Heart left ventricle (tissue), 16 donors: ENCODE measurements around the gene SPPL3. TPM values are rescaled to one million over a fixed set of nuclear protein-coding genes. Genes with fewer than 3 reads are reported as not detected.
A peak's percentile ranks its signal among the peaks of the same experiment; 100 is the strongest.

Experiments
- ATAC-seq, 4 donors: fragments of 200-7000 bp; cut with Tn5 transposase; one replicate each; pipeline ENCODE4 v1.9.1; 2020 to 2022; ENCODE audit warnings: moderate library complexity in 4 of 4, mild to moderate bottlenecking in 3 of 4, moderate number of reproducible peaks in 1 of 4
- DNase-seq, 5 donors: peaks; one replicate each; pipeline ENCODE4 v3.0.0-alpha.2; 2020
- H3K27ac ChIP-seq, 12 donors: fragments of 200-600 bp; sonication (generic) in 4 of 12; one replicate each; pipeline versions ENCODE4 v1.5.0 to v1.8.0; 2016 to 2022; ENCODE audit warnings: mild to moderate bottlenecking in 2 of 12
- H3K27me3 ChIP-seq, 9 donors: fragments of 200-600 bp; sonication (generic) in 2 of 9; one replicate each; pipeline versions ENCODE4 v1.5.1 to v1.8.0; 2016 to 2022; ENCODE audit warnings: mild to moderate bottlenecking in 3 of 9
- H3K36me3 ChIP-seq, 9 donors: fragments of 200-600 bp; sonication (generic) in 2 of 9; one replicate each; pipeline versions ENCODE4 v1.5.0 to v1.8.0; 2018 to 2022; ENCODE audit warnings: mild to moderate bottlenecking in 2 of 9
- H3K4me1 ChIP-seq, 12 donors: fragments of 200-600 bp; sonication (generic) in 4 of 12; one replicate each; pipeline versions ENCODE4 v1.5.0 to v1.8.0; 2016 to 2022; ENCODE audit warnings: mild to moderate bottlenecking in 3 of 12
- H3K4me3 ChIP-seq, 12 donors: fragments of 200-600 bp; sonication (generic) in 4 of 12; one replicate each; pipeline versions ENCODE4 v1.5.0 to v1.8.0; 2017 to 2022; ENCODE audit warnings: mild to moderate bottlenecking in 9 of 12, moderate library complexity in 4 of 12
- H3K9me3 ChIP-seq, 12 donors: fragments of 200-600 bp; sonication (generic) in 4 of 12; one replicate each; pipeline versions ENCODE4 v1.5.0 to v1.8.0; 2016 to 2022; ENCODE audit warnings: mild to moderate bottlenecking in 1 of 12
- POLR2A ChIP-seq, 2 donors: fragments of 450-650 bp; IDR thresholded peaks; one replicate each; pipeline ENCODE4 v1.6.1; 2017; ENCODE audit warnings: antibody characterized with exemption in 2 of 2, mild to moderate bottlenecking in 2 of 2, moderate library complexity in 2 of 2
- WGBS, 4 donors: extraction: QIAGEN DNeasy Blood & Tissue Kit in 2 of 4; methylation state at CpG; one replicate each; pipeline versions ENCODE4 v1.1.5 to v1.1.7; 2013 to 2018; 5-methylcytosine and 5-hydroxymethylcytosine counted together
- intact Hi-C, 10 donors: fragments of 100-400 bp; cut with DNase I; formaldehyde crosslinking; loops; one replicate each; pipeline versions ENCODE4 v1.11.1 to v1.14.2; 2022
- polyA plus RNA-seq, 2 donors: library from polyadenylated mRNA; stranded (reverse); fragments of 200-250 nt; gene quantifications; one replicate each; pipeline ENCODE4 v1.2.3, GENCODE V29; 2013
- total RNA-seq, 9 donors: library from RNA; depleted of rRNA in 2 of 9; stranded (reverse); fragments of >200 nt in 2 of 9; fragmentation: NEBNext Ultra II Directional in 3 of 9; extraction: Animal tissue kit (Norgen Biotek cat#: 25700) in 3 of 9; gene quantifications; one replicate each; pipeline versions ENCODE4 v1.1.0 to v1.2.4, GENCODE V29; 2016 to 2023
- TF ChIP-seq, protein P1 (sequence below), 12 donors: fragments of 200-600 bp; sonication (generic) in 4 of 12; IDR thresholded peaks; one replicate each; pipeline versions ENCODE4 v1.5.0 to v1.8.0; 2018 to 2022; ENCODE audit warnings: antibody characterized with exemption in 12 of 12, mild to moderate bottlenecking in 5 of 12
- donor health status: ischemic (EF 13 %, LVEDD 7.1; RV severe dilation, severe dysfunction).
- donor health status: healthy with polysubstance abuse.
- donor health status: DM: no; HTN: yes; CAD: no.
- donor health status: DM: no; HTN: no; CAD: no.
- donor health status: ischemic (EF 25% LVEDD 6.9; RV normal size, moderate dysfunction).
- donor health status: ischemic (EF 25% LVEDD 5.7; RV mildly dilated, moderate dysfunction).
- donor health status: healthy.
- donor health status: DM: yes; HTN: yes; CAD: no.
- donor health status: ischemic (EF 35%, LVEDD 5.7; RV mildly dilated, moderate dysfunction).
- donor health status: nonischemic (EF 11% LVEDD 7.7; RV severe dilation, severe dysfunction).
- donor health status: DM: yes; HTN: yes; CAD: no.
- donor health status: PGD.
- donor health status: ischemic (EF 29% LVEDD 5.4; RV normal size, mild dysfunction).
- donor health status: nonischemic (EF 23%, LVEDD 6.1; RV moderate dilation, normal function).

Gene SPPL3
- total and polyA plus RNA-seq, 11 donors = 8.2 to 48.2 (median 26.5) TPM

DNA sequence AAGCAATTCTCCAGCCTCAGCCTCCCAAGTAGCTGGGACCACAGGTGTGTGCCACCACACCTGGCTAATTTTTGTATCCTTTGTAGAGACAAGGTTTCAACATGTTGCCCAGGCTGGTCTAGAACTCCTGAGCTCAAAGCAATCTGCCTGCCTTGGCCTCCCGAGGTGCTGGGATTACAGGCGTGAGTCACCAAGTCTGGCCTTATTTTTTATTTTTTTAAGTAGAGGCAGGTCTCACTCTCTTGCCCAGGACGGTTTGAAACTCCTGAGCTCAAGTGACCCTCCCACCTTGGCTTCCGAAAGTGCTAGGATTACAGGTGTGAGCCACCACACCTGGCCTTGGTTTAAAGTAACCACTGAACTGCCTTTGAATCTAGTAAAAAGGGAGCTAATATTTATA, 56.8 kb downstream of the SPPL3 start:
- no peak overlapping the region for H3K4me3 ChIP-seq
- H3K4me1 ChIP-seq = peaks cover 0 to 93% (median 66%) of the 10 kb centered on the region in 12 donors
- ATAC-seq (no peak), DNase-seq (no peak)
- WGBS, 4 donors = 72 to 79% (median 78%) methylated on average over 4 of the region's 4 CpGs
- peaks cover 0 to 5% (median 0%) of the 10 kb centered on the region in 9 donors for H3K36me3 ChIP-seq
- intact Hi-C loops = loop anchor here in 2 of 10 donors (5.0 to 10.0 kb wide), 3 partner anchors 40 to 63 kb away; partner anchors contain the start of gene SPPL3 (in 1 of the 2)
- H3K9me3 ChIP-seq = no peaks in the 10 kb centered on the region
- H3K27me3 ChIP-seq = no peaks in the 10 kb centered on the region
- peak overlapping the region in 5 of 12 donors; percentile 8 to 52 (median 21) for H3K27ac ChIP-seq
- TF ChIP-seq POLR2A (IDR thresholded peaks at IDR 0.05) = no peak
- TF ChIP-seq, protein P1, sequence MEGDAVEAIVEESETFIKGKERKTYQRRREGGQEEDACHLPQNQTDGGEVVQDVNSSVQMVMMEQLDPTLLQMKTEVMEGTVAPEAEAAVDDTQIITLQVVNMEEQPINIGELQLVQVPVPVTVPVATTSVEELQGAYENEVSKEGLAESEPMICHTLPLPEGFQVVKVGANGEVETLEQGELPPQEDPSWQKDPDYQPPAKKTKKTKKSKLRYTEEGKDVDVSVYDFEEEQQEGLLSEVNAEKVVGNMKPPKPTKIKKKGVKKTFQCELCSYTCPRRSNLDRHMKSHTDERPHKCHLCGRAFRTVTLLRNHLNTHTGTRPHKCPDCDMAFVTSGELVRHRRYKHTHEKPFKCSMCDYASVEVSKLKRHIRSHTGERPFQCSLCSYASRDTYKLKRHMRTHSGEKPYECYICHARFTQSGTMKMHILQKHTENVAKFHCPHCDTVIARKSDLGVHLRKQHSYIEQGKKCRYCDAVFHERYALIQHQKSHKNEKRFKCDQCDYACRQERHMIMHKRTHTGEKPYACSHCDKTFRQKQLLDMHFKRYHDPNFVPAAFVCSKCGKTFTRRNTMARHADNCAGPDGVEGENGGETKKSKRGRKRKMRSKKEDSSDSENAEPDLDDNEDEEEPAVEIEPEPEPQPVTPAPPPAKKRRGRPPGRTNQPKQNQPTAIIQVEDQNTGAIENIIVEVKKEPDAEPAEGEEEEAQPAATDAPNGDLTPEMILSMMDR (IDR thresholded peaks at IDR 0.05) = no peak

DNA sequence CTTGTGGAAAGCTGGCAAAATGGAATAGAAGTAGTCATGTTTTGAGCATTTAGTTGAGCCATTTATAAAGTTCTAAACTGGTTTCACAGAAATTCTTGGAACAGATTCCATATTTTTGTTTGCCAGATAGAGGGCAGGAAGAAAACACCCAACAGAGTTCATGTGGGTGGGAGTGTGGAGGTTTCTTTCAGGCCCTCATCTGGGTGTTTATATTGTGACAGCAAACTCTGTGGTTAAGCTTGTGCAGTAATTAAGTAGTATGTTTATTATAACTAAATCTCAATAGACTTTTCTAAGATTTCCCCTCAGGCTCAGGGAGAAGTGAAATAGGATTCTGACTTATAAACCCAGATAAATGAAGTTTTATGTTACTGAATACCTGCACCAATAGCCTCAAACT, 57.4 kb downstream of the SPPL3 start:
- Histone ChIP-seq H3K9me3 (no peaks in the 10 kb centered on the region), H3K4me1 (peaks cover 0 to 96% (median 67%) of the 10 kb centered on the region in 12 donors), H3K27ac (peak overlapping the region in 5 of 12 donors; percentile 13 to 48 (median 31)), H3K27me3 (no peaks in the 10 kb centered on the region), H3K36me3 (peaks cover 0 to 5% (median 0%) of the 10 kb centered on the region in 9 donors), H3K4me3 (no peak overlapping the region)
- intact Hi-C loops = loop anchor here in 2 of 10 donors (5.0 to 10.0 kb wide), 3 partner anchors 41 to 62 kb away; partner anchors contain the start of gene SPPL3 (in 1 of the 2)
- TF ChIP-seq, protein P1 (IDR thresholded peaks at IDR 0.05) = no peak
- TF ChIP-seq POLR2A (IDR thresholded peaks at IDR 0.05) = no peak
- no peak for ATAC-seq
- DNase-seq = no peak

DNA sequence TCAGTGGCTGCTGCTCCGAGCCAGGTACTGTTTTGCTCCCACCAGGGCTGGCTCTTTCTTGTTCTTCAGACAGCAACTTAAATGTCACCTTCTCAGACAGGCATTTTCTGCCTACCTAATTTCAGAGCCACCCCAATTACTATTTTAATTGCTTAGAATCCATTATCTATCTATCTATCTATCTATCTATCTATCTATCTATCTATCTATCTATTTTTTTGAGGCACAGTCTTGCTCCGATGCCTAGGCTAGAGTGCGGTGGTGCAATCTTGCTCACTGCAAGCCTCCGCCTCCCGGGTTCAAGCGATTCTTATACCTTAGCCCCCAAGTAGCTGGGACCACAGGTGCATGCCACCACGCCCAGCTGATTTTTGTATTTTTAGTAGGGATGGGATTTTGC, 58.5 kb downstream of the SPPL3 start:
- Histone ChIP-seq H3K36me3 (peaks cover 0 to 5% (median 0%) of the 10 kb centered on the region in 9 donors), H3K27me3 (no peaks in the 10 kb centered on the region), H3K4me3 (no peak overlapping the region), H3K9me3 (no peaks in the 10 kb centered on the region), H3K27ac (no peak overlapping the region), H3K4me1 (peaks cover 0 to 93% (median 64%) of the 10 kb centered on the region in 12 donors)
- 97 to 100% (median 98%) methylated on average over 7 of the region's 7 CpGs for WGBS, 4 donors
- TF ChIP-seq, protein P1 (IDR thresholded peaks at IDR 0.05) = no peak
- no peak for TF ChIP-seq POLR2A (IDR thresholded peaks at IDR 0.05)
- ATAC-seq = no peak
- no peak for DNase-seq
- intact Hi-C loops = loop anchor here in 2 of 10 donors (5.0 to 10.0 kb wide), 3 partner anchors 42 to 61 kb away; partner anchors contain the start of gene SPPL3 (in 1 of the 2)

DNA sequence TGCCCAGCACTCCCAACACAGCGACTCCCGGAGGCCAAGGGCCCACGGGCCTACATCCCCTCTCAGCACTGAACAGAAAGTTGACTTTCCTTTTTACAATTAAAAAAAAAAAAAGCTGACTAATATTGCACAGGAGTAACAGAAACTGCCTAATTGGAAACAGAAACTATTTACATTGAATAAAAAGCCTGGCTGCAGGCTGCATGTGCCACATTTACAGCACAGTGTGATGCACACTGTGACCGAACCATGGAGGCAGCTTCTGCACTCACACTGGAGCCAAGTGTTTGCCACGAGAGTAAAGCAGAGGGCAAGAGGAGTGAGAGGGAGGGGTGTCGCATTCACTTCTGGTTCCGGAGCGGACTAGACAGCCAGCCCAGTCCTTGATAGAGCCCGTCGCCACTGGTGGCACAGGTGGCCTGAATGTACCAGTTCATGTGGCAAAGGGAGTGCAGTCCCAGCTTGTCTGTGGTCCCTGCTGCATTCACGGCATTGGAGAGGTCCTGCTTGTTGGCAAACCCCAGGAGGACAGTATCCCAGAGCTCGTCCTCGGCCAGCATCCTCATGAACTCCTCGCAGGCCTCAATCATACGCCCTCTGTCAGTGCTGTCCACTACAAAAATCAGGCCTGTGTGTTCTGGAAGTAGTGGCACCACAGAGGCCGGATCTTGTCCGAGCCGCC, 59.2 kb downstream of the SPPL3 start:
- DNase-seq (no peak), ATAC-seq (no peak)
- 91 to 93% (median 92%) methylated on average over 18 of the region's 18 CpGs for WGBS, 4 donors
- TF ChIP-seq, protein P1 (IDR thresholded peaks at IDR 0.05) = no peak
- H3K27ac ChIP-seq = peak overlapping the region in 1 of 12 donors; percentile 27
- H3K36me3 ChIP-seq = peaks cover 0 to 5% (median 0%) of the 10 kb centered on the region in 9 donors
- H3K9me3 ChIP-seq = no peaks in the 10 kb centered on the region
- H3K4me1 ChIP-seq = peaks cover 0 to 87% (median 58%) of the 10 kb centered on the region in 12 donors
- intact Hi-C loops = loop anchor here in 2 of 10 donors (5.0 to 10.0 kb wide), 3 partner anchors 42 to 60 kb away; partner anchors contain the start of gene SPPL3 (in 1 of the 2)
- no peaks in the 10 kb centered on the region for H3K27me3 ChIP-seq
- H3K4me3 ChIP-seq = no peak overlapping the region
